CD4-positive, alpha-beta T cell treated with Interferon gamma for 1 hour (primary cell): ENCODE measurements around the gene ATRX.
"Not testable (repeated sequence)": the region's sequence is repeated elsewhere in the genome, so short reads cannot be mapped to it uniquely, and the experiment has no call there.

Source experiments
- DNase-seq: peaks from one replicate; pipeline ENCODE4 v3.0.0-alpha.2; 2020

Gene ATRX

GRCh38 chrX:77621453-77621852 is 164.6 kb downstream of the ATRX start:
- not testable (repeated sequence) for DNase-seq

DNA sequence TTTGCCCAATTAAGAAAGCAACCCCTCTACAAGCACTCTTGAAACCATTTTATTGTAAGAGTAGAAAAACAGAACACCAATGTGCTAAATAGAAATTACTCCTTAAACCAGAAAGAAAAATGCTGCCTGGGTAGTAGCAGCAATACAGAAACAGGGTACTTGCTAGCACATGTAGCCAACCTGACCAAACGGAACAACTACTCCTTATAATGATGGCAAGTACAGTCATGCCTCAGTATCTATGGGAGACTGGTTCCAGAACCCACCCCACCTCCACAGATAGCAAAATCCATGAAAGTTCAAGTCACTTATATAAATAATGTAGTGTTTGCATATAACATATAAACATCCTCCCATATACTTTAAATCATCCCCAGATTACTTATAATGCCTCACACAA is 168.8 kb downstream of the ATRX start:
- no peak for DNase-seq

- no peak for DNase-seq
Measured at GRCh38 chrX:77603635-77604336, 182.2 kb downstream of the ATRX start.

GRCh38 chrX:77597511-77597910 is 188.5 kb downstream of the ATRX start:
- no peak for DNase-seq

DNA sequence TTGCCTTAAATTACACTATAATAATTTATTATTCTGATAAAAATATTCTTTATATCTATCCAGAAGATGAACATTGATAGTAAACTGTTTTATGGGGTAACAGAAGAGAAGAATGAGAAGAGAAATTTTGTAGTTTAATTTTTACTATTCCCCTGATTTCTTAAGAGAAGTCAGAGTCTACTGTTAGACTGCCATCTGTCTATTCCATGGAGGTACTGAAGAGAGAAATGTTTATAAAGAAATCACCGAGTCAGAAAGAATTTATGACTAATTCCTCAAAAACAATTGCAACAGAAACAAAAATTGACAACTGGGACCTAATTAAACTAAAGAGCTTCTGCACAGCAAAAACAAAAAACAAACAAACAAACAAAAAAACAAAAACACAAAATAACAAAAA is 188.9 kb downstream of the ATRX start:
- no peak for DNase-seq

DNA sequence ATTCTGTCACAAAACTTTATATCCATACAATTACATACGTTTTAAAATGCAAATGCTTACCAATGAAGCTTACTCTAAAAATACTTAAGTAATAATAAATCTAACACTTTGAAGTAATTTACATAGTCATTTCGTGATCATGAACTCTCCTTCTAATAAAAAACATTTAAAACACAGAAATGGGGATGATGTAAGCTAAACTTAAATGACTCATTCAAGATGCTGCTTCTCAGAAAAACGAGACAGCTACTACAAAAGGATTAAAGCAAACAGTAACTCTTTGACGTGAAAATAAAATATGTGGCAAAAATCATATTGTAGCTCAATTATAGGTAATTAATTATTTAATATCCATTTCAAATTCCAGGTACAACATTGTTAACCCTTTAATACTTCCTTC is 190.2 kb downstream of the ATRX start:
- no peak for DNase-seq

DNA sequence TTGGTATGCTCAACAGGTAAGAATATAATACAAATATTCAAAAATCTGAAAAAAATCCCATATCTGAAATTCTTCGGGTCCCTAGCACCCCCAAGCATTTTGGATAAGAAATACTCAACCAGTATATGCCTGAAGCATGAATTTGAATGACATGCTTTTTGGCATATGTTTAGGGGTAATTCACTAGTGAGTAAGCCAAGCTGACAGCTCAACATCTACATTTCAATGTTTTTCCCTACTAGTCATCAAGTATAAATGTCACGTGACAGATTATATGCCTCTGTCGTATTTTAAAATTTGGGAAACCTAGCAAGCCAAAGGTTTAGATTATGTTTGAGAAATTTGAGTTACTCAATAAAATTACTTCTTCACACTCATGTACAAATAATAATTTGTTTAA is 213.7 kb downstream of the ATRX start:
- DNase-seq, result no peak

DNA sequence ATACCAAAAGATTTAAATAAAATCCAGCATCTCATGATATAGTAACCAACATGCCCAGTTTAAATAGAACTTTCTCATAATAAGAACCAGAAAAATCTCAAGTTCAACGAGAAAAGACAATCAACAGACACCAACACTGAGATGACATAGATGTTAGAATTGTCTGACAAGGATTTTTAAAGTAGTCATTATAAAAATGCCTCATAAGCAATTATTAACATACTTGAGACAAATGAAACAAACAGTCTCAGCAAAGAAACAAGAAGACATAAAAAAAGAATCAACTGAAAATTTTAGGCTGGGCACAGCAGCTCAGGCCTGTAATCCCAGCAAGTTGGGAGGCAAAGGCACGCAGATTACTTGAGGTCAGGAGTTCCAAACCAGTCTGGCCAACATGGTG is 220.7 kb downstream of the ATRX start:
- DNase-seq, result no peak

DNA sequence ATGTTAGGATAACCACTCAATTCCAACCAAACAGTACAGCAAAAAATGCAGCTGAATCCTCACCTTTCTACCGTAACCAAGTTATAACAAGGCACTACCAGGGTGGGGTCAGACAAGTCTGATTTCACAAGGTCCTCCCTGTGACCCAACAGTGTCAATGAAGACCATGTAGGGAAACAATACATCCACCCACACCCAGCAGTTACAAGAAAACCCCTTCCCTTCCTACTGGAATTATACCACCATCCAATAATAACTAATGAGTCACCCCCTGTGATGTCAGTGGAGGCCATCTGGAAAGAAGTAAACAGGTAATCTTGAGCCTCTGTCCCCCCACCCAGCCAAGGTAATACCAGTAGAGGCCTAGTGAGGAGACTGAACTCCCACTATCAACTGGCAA is 221.2 kb downstream of the ATRX start:
- DNase-seq, result no peak

DNA sequence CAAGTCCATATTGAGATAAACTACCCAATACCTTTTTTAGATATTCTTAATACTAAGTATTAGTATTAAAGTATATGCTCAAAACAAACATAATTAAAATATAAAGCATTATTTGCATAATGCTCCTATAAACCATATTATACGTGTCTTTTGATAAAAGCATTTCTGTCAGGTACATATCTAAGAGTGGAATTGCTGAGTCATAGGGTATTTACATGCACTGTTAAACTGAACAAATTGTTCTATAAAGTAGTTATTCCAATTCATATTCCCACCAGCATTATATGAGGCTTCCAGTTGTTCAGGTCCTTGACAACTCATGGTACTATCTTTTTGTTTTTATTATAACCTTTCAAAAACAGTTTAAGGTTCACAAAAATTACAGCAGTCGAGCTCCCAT is 224.6 kb downstream of the ATRX start:
- no peak for DNase-seq

DNA sequence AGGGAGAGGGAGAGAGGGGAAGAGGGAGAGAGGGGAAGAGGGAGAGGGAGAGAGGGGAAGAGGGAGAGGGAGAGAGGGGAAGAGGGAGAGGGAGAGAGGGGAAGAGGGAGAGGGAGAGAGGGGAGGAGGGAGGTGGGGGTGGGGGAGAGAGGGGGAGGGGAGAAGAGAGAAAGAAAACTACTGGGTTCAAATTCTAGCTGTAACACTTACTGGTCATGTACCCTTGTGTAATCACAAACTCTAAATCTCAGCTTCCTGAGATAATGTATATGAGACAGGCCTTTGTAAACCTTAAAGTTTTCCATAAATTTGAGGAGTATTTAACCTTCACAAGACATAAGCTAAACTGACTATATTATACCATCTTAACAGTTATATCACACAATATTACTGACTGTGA is 229.7 kb downstream of the ATRX start:
- no peak for DNase-seq

DNA sequence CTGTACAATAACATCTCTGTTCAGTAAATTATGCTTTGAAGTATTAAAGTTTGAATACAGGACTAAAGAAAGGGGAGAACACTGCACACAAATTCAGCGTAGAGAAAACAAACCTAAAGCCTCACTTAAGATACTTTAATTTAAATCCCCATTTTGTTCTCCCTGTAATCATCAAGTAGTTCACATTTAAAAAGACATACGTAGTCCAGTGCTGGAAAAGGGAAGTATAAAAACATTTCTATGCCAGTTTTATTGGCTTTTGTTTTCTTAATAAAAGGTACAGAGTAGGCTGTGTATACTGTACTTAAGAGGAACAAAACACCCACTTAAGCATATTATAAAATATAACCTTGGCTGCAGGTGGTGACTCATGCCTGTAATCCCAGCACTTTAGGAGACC is 237.3 kb downstream of the ATRX start:
- no peak for DNase-seq

- DNase-seq, result not testable (repeated sequence)
Measured at GRCh38 chrX:77539778-77540177, 246.2 kb downstream of the ATRX start.

- DNase-seq, result not testable (repeated sequence)
Measured at GRCh38 chrX:77531261-77531660, 254.8 kb downstream of the ATRX start.

DNA sequence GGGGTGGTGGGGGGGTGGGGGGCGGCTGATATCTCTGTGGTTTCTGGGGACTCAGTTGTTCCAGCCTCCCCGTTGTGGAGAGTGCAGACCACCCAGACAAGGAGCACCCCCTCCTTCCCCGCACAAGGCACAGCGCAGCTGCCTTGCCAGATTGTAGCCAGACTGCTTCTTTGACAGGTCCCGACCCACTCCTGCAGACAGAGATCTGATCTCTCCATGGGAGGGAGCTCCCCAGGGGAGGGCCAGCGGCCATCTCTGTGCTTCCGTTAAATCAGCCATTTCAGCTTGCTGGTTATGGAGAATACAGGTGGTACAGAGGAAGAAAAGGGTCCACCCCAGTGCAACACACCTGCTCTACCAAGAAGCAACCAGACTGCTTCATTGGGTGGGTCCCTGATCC is 258.0 kb downstream of the ATRX start:
- no peak for DNase-seq

DNA sequence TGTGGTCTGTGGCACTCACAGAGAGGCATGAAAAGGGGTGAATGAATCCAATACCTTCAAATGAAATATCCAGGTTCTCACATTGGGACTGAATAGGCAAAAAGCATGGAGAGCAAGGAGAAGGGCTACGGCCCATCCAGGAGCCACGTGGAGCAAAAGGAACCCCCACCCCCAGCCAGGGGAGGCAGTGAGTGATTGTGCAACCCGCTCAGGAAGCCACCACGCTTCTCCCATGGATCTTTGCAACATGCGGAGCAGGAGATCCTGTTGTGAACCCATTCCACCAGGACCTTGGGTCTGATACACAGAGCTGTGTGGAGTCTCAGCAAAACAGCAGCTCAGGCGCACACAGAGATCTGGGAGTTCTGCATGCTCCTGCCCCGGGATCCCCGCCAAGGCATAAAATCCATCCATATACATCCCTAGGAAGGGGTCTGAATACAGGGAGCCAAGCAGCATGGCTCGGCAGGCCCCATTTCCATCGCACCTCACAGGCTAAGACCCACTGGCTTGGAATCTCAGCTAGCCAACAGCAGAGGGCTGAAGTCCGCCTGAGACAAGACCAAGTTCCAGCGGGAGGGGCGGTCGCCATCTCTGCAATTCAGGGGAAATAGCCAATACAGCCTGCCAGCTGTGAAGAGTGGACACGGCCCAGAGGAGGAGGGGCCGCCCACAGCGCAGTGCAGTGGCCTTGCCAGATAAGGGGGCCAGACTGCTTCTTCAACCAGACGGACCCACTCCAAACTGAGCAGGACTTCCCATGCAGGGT is 258.6 kb downstream of the ATRX start:
- DNase-seq, result no peak

- no peak for DNase-seq
Measured at GRCh38 chrX:77519765-77520164, 266.3 kb downstream of the ATRX start.

GRCh38 chrX:77514177-77514576 is 271.8 kb downstream of the ATRX start:
- DNase-seq, result no peak

GRCh38 chrX:77510007-77510406 is 276.0 kb downstream of the ATRX start:
- no peak for DNase-seq

DNA sequence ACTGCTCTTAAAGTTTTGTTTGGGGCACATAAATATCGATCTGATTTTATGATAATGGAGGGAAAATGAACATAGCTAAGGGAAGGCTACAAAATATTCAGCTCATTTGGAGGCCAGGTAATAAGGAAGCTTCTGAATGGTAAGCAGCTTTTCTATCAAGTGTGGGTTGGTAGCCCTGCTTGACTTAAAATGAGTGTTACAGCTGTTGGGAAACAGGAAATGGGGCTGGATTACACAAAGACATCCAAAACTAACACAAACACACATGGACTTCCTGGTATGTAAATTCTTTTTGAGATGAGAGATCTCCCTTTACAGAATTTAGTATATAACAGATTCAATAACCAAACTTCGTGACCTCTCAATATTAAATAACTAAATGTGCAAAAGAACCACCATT is 280.8 kb downstream of the ATRX start:
- no peak for DNase-seq

DNA sequence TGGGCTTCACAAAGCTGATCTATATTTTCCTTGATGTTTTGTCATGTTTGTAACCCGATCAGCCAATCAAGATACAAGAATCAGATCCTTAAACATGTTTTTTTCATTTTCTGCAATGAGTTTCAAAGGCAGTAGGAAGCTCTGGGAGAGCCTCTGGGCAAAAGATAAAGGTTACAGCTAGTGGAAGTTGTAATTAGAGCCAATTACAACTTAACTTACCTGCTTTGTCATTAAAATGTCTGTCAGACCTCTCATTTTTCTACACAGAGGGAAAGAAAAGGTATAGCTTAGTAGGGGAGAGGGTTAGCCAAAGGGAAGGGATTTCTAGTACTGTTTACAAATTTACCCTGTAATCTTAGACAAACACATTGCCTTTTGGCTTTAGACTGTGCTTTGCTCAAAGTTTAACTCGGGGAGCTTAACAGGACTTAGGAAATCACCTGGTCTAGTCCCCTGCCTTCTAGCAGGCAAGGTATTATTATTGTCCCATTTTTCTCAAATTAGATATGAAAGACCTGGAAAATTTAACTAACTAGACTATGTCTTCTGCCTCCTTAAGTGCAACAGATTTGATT is 283.0 kb downstream of the ATRX start:
- DNase-seq, result no peak

DNA sequence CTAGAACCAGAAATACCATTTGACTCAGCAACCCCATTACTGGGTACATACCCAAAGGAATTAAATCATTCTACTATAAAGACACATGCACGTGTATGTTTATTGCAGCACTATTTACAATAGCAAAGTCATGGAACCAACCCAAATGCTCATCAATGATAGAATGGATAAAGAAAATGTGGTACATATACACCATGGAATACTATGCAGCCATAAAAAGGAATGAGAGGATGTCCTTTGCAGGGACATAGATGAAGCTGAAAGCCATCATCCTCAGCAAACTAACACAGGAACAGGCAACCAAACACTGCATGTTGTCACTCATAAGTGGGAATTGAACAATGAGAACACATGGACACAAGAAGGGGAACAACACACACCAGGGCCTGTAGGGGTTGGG is 285.9 kb downstream of the ATRX start:
- not testable (repeated sequence) for DNase-seq

- no peak for DNase-seq
Measured at GRCh38 chrX:77493677-77494553, 292.1 kb downstream of the ATRX start.
